Lower lobe of right lung (tissue), 2 donors: ENCODE measurements around the gene IFNL4. TPM values are rescaled to one million over a fixed set of nuclear protein-coding genes. Genes with fewer than 3 reads are reported as not detected.

Experiments used
- ATAC-seq, 2 donors: fragments of 200-7000 bp; cut with Tn5 transposase; one replicate each; pipeline ENCODE4 v1.9.1; 2020 to 2022; ENCODE audit warnings: mild to moderate bottlenecking in 2 of 2, moderate library complexity in 2 of 2
- DNase-seq: peaks from one replicate; pipeline ENCODE4 v3.0.0-alpha.2; 2020
- H3K27ac ChIP-seq: fragments of 200-600 bp; one replicate; pipeline ENCODE4 v1.8.0; 2022
- H3K27me3 ChIP-seq: fragments of 200-600 bp; one replicate; pipeline ENCODE4 v1.8.0; 2022; ENCODE audit warnings: low read depth
- H3K36me3 ChIP-seq: fragments of 200-600 bp; one replicate; pipeline ENCODE4 v1.8.0; 2022; ENCODE audit warnings: mild to moderate bottlenecking
- H3K4me1 ChIP-seq: fragments of 200-600 bp; one replicate; pipeline ENCODE4 v1.8.0; 2022
- H3K4me3 ChIP-seq: fragments of 200-600 bp; one replicate; pipeline ENCODE4 v1.8.0; 2022; ENCODE audit warnings: mild to moderate bottlenecking
- H3K9me3 ChIP-seq: fragments of 200-600 bp; one replicate; pipeline ENCODE4 v1.8.0; 2022
- CTCF ChIP-seq: fragments of 200-600 bp; IDR thresholded peaks from one replicate; pipeline ENCODE4 v1.8.0; 2022; ENCODE audit warnings: antibody characterized with exemption, mild to moderate bottlenecking
- intact Hi-C: fragments of 100-400 bp; cut with DNase I; formaldehyde crosslinking; loops from one replicate; pipeline ENCODE4 v1.11.0; 2022
- total RNA-seq: library from RNA; stranded (reverse); fragmentation: NEBNext Ultra II Directional; extraction: Animal tissue kit (Norgen Biotek cat#: 25700); gene quantifications from one replicate; pipeline ENCODE4 v1.2.1, GENCODE V29; 2021
- donor health status: DM: no; HTN: yes; CAD: no; lungs with severe emphysema.

Gene IFNL4
- total RNA-seq, 1 donor from 2014 or later, result not detected

- H3K4me3 ChIP-seq, result no peak overlapping the region
- H3K27ac ChIP-seq, result no peak overlapping the region
- ATAC-seq (peak in 1 of 2 donors; percentile 15), DNase-seq (no peak)
- H3K9me3 ChIP-seq, result no peaks in the 10 kb centered on the region
- H3K4me1 ChIP-seq, result peaks cover 11% of the 10 kb centered on the region
- no peak for TF ChIP-seq CTCF
- H3K27me3 ChIP-seq, result peaks cover 70% of the 10 kb centered on the region
- intact Hi-C loops, result no loop called here
- no peaks in the 10 kb centered on the region for H3K36me3 ChIP-seq
These were observed 49.6 kb downstream of the IFNL4 start for GRCh38 chr19:39199025-39199424.

GRCh38 chr19:39197808-39198207 lies 50.8 kb downstream of the IFNL4 start:
- Histone ChIP-seq H3K4me3 (no peak overlapping the region), H3K9me3 (no peaks in the 10 kb centered on the region), H3K36me3 (no peaks in the 10 kb centered on the region), H3K27me3 (peaks cover 61% of the 10 kb centered on the region), H3K27ac (no peak overlapping the region), H3K4me1 (peaks cover 11% of the 10 kb centered on the region)
- ATAC-seq (no peak), DNase-seq (no peak)
- TF ChIP-seq CTCF, result no peak
- intact Hi-C loops, result no loop called here

- Histone ChIP-seq H3K4me3 (no peak within 1 kb of the TSS), H3K36me3 (no peaks in the 10 kb centered on the region), H3K9me3 (no peaks in the 10 kb centered on the region), H3K4me1 (peaks cover 11% of the 10 kb centered on the region), H3K27ac (no peak within 1 kb of the TSS), H3K27me3 (peaks cover 53% of the 10 kb centered on the region)
- no peak for TF ChIP-seq CTCF
- no peak for ATAC-seq
- no peak for DNase-seq
- intact Hi-C loops, result no loop called here
These were observed 51.6 kb downstream of the IFNL4 start, which contains the start of gene NCCRP1 for GRCh38 chr19:39196860-39197562. Gene NCCRP1 (plus strand): TSS chr19:39196964. CDS start chr19:39196983, 19 bp downstream.

GRCh38 chr19:39196320-39196719 lies 52.3 kb downstream of the IFNL4 start:
- ATAC-seq (no peak), DNase-seq (no peak)
- no peaks in the 10 kb centered on the region for H3K9me3 ChIP-seq
- H3K36me3 ChIP-seq, result no peaks in the 10 kb centered on the region
- peaks cover 7% of the 10 kb centered on the region for H3K4me1 ChIP-seq
- H3K27me3 ChIP-seq, result peaks cover 50% of the 10 kb centered on the region
- H3K27ac ChIP-seq, result no peak overlapping the region
- TF ChIP-seq CTCF, result no peak
- intact Hi-C loops, result no loop called here
- no peak overlapping the region for H3K4me3 ChIP-seq

Other genes starting within 250 kb of the IFNL4 start
- gene FBXO27, start 216.3 kb downstream of the IFNL4 start, total RNA-seq, result 6.4 TPM
- gene ACP7, start 164.5 kb downstream of the IFNL4 start, total RNA-seq, result not detected
- 73.0 TPM for gene PAK4, start 123.1 kb downstream of the IFNL4 start, total RNA-seq
- 0.86 TPM for gene NCCRP1, start 51.9 kb downstream of the IFNL4 start, total RNA-seq
- gene SYCN, start 44.6 kb downstream of the IFNL4 start, total RNA-seq, result not detected
- not detected for gene IFNL3, start 3.9 kb downstream of the IFNL4 start, total RNA-seq
- gene IFNL2, start 19.5 kb upstream of the IFNL4 start, total RNA-seq, result not detected
- not detected for gene IFNL1, start 47.6 kb upstream of the IFNL4 start, total RNA-seq
- gene LRFN1, start 72.0 kb upstream of the IFNL4 start, total RNA-seq, result 2.1 TPM
- gene GMFG, start 87.2 kb upstream of the IFNL4 start, total RNA-seq, result 149 TPM
- 74.4 TPM for gene SAMD4B, start 93.6 kb upstream of the IFNL4 start, total RNA-seq
- gene PAF1, start 142.2 kb upstream of the IFNL4 start, total RNA-seq, result 33.7 TPM
- gene MED29, start 142.5 kb upstream of the IFNL4 start, total RNA-seq, result 33.1 TPM
- 208 TPM for gene ZFP36, start 158.0 kb upstream of the IFNL4 start, total RNA-seq
- gene PLEKHG2, start 163.8 kb upstream of the IFNL4 start, total RNA-seq, result 24.7 TPM
- gene RPS16, start 187.1 kb upstream of the IFNL4 start, total RNA-seq, result 1,586 TPM
- 108 TPM for gene SUPT5H, start 196.7 kb upstream of the IFNL4 start, total RNA-seq
- 44.0 TPM for gene TIMM50, start 232.0 kb upstream of the IFNL4 start, total RNA-seq